AG09309 (cell line): Measurements from ENCODE around the gene ANTXRL.
"Not testable (repeated sequence)": the region's sequence is repeated elsewhere in the genome, so short reads cannot be mapped to it uniquely, and the experiment has no call there.

Experiments
- DNase-seq: peaks from one replicate; pipeline ENCODE4 v3.0.0-alpha.2; 2010; ENCODE audit warnings: low read depth
- H3K4me3 ChIP-seq: 2 replicates; pipeline ENCODE4 v1.5.1; 2011; ENCODE audit warnings: mild to moderate bottlenecking, low read depth, low read length, moderate library complexity; ENCODE audit not compliant: control insufficient read depth
- CTCF ChIP-seq: IDR thresholded peaks from 2 replicates; pipeline ENCODE4 v1.5.1; 2011; ENCODE audit warnings: mild to moderate bottlenecking, low read depth, low read length, inconsistent platforms; ENCODE audit not compliant: insufficient read depth, control insufficient read depth; ENCODE audit errors: missing control alignments

Gene ANTXRL

GRCh38 chr10:46310851-46311250, 24.1 kb downstream of the ANTXRL start:
- no peak overlapping the region for H3K4me3 ChIP-seq
- no peak for DNase-seq
- TF ChIP-seq CTCF = no peak

GRCh38 chr10:46311501-46311951, 24.7 kb downstream of the ANTXRL start:
- TF ChIP-seq CTCF = no peak
- no peak for DNase-seq
- H3K4me3 ChIP-seq = no peak overlapping the region

- H3K4me3 ChIP-seq, DNase-seq: not testable (repeated sequence)
Observed at GRCh38 chr10:46311961-46312431, 25.2 kb downstream of the ANTXRL start.

DNA sequence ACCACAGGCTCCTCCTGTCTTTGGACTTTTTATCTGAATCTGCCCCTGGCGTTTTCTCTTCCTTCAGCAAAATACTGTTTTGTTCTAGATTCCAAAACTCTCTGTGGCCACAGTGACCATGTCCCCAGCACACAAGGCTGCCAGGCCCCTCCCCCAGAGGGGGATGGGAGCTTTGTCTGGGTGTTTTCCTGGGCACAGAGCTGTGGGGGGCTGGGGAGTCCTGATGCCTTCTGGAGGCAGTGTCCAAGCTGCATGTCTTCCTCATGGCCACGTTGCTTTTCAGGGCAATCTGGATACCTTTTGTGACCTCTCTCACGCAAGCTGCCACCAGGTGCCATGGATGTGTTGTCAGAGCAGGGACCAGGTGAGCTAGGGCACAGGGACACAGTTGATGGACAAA, 26.2 kb downstream of the ANTXRL start:
- no peak for DNase-seq
- no peak overlapping the region for H3K4me3 ChIP-seq
- no peak for TF ChIP-seq CTCF

GRCh38 chr10:46314071-46314470, 27.3 kb downstream of the ANTXRL start:
- no peak for TF ChIP-seq CTCF
- no peak overlapping the region for H3K4me3 ChIP-seq
- DNase-seq = no peak

- H3K4me3 ChIP-seq = not testable (repeated sequence)
Observed at GRCh38 chr10:46315071-46315860, 28.5 kb downstream of the ANTXRL start.

DNA sequence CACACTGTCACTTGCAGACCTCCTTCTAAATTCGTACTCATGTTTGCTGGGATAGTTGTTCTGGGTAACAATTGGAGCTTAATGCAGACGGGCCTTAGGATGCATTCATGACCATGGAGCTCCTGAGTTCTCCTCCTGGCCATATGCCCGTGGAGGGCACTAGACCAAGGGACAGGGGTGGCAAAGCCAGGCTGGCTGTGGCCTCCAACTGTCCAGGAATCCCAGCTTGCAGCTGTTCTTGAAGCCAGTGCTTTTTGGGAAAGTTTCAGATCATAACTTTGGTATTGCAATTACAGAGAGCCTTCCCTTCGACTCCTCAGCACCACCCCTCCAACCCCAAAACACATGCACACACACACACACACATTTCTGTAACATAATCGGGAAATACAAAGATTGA, 30.6 kb downstream of the ANTXRL start:
- no peak for TF ChIP-seq CTCF
- no peak overlapping the region for H3K4me3 ChIP-seq
- DNase-seq = no peak

More at GRCh38 chr10:46315071-46315860, 28.5 kb downstream of the ANTXRL start:
- peak; percentile 41 for DNase-seq
